HEK293 (cell line): ENCODE measurements around the gene MRGPRX3.

Experiments used
- CTCF ChIA-PET: fragments of 350-600 bp; formaldehyde crosslinking; extraction: SDS; loops from one replicate; lab custom pipeline; 2021; ENCODE audit warnings: antibody characterized with exemption; lab: Yijun Ruan, JAX
- POLR2A ChIA-PET: fragments of 300-600 bp; formaldehyde crosslinking; extraction: SDS; loops from one replicate; lab custom pipeline; 2020; ENCODE audit warnings: antibody characterized with exemption, inconsistent platforms; lab: Yijun Ruan, JAX
- H3K27ac ChIP-seq: fragments of 200-500 bp; sonication (Bioruptor generic); 2 replicates; pipeline ENCODE4 v1.5.1; 2014; ENCODE audit warnings: low read depth, low read length, control low read depth, inconsistent platforms; ENCODE audit errors: extremely low read depth
- H3K36me3 ChIP-seq, 2 experiments: fragments of 200-500 bp in 1 of 2; sonication (Bioruptor generic) in 1 of 2; 1 replicate in 1 of 2; 2 replicates in 1 of 2; pipeline ENCODE4 v1.5.1; 2014 to 2017; ENCODE audit warnings: inconsistent platforms in 2 of 2, low read length in 2 of 2; ENCODE audit not compliant: control insufficient read depth in 2 of 2, insufficient read depth in 1 of 2
- H3K4me1 ChIP-seq: fragments of 200-500 bp; sonication (Bioruptor generic); 2 replicates; pipeline ENCODE4 v1.5.1; 2014; ENCODE audit warnings: mild to moderate bottlenecking, low read length, inconsistent platforms; ENCODE audit not compliant: control insufficient read depth, insufficient read depth
- H3K4me3 ChIP-seq: 2 replicates; pipeline ENCODE4 v1.5.1; 2011; ENCODE audit warnings: low read depth, mild to moderate bottlenecking, control low read depth, low read length, moderate library complexity
- H3K9me3 ChIP-seq: fragments of 200-500 bp; sonication (Bioruptor generic); 2 replicates; pipeline ENCODE4 v1.5.1; 2014; ENCODE audit warnings: low read depth, low read length, inconsistent platforms; ENCODE audit not compliant: control insufficient read depth, insufficient read depth
- ATF2 ChIP-seq: fragments of 450-650 bp; formaldehyde crosslinking; IDR thresholded peaks from 2 replicates; pipeline ENCODE4 v1.5.1; 2016; ENCODE audit warnings: missing biosample characterization, missing genetic modification characterization, low read depth
- CTCF ChIP-seq: fragments of 450-650 bp; formaldehyde crosslinking; IDR thresholded peaks from 2 replicates; pipeline ENCODE4 v1.5.1; 2016; ENCODE audit warnings: missing biosample characterization, missing genetic modification characterization
- HOXA7 ChIP-seq: sonication (generic); formaldehyde crosslinking; IDR thresholded peaks from 2 replicates; pipeline ENCODE4 v1.8.1; 2022; ENCODE audit warnings: missing genetic modification reagents, borderline replicate concordance
- REPIN1 ChIP-seq: fragments of 450-650 bp; formaldehyde crosslinking; IDR thresholded peaks from 2 replicates; pipeline ENCODE4 v1.5.1; 2017; ENCODE audit warnings: missing biosample characterization, missing genetic modification characterization, low read depth
- SCRT1 ChIP-seq: fragments of 450-650 bp; formaldehyde crosslinking; IDR thresholded peaks from 2 replicates; pipeline ENCODE4 v1.5.1; 2016; ENCODE audit warnings: missing biosample characterization, missing genetic modification characterization, borderline replicate concordance
- TCF7L2 ChIP-seq: IDR thresholded peaks from 2 replicates; pipeline ENCODE4 v1.6.1; 2011; ENCODE audit warnings: low read depth, mild to moderate bottlenecking, inconsistent platforms, low read length, moderate library complexity, borderline replicate concordance
- ZBTB20 ChIP-seq: fragments of 450-650 bp; formaldehyde crosslinking; IDR thresholded peaks from 2 replicates; pipeline ENCODE4 v1.5.1; 2016; ENCODE audit warnings: missing biosample characterization, missing genetic modification characterization
- ZBTB44 ChIP-seq: fragments of 450-650 bp; IDR thresholded peaks from 2 replicates; pipeline ENCODE4 v1.5.1; 2018; ENCODE audit warnings: missing biosample characterization, mild to moderate bottlenecking, missing genetic modification characterization
- ZNF138 ChIP-seq: fragments of 450-650 bp; formaldehyde crosslinking; IDR thresholded peaks from 2 replicates; pipeline ENCODE4 v1.5.1; 2016; ENCODE audit warnings: missing biosample characterization, missing genetic modification characterization, borderline replicate concordance
- ZNF354C ChIP-seq: fragments of 450-650 bp; formaldehyde crosslinking; IDR thresholded peaks from 2 replicates; pipeline ENCODE4 v1.5.1; 2016; ENCODE audit warnings: missing biosample characterization, missing genetic modification characterization, low read depth, borderline replicate concordance
- ZNF404 ChIP-seq: fragments of 450-650 bp; formaldehyde crosslinking; IDR thresholded peaks from 2 replicates; pipeline ENCODE4 v1.5.1; 2017; ENCODE audit warnings: missing biosample characterization, missing genetic modification characterization
- ZNF449 ChIP-seq: fragments of 450-650 bp; formaldehyde crosslinking; IDR thresholded peaks from 2 replicates; pipeline ENCODE4 v1.5.1; 2017; ENCODE audit warnings: missing biosample characterization, mild to moderate bottlenecking, missing genetic modification characterization, moderate library complexity
- ZNF488 ChIP-seq: fragments of 450-650 bp; formaldehyde crosslinking; IDR thresholded peaks from 2 replicates; pipeline ENCODE4 v1.5.1; 2016; ENCODE audit warnings: missing biosample characterization, missing genetic modification characterization
- ZNF513 ChIP-seq: fragments of 450-650 bp; IDR thresholded peaks from 2 replicates; pipeline ENCODE4 v1.5.1; 2018; ENCODE audit warnings: missing biosample characterization, missing genetic modification characterization
- ZNF654 ChIP-seq: fragments of 450-650 bp; formaldehyde crosslinking; IDR thresholded peaks from 2 replicates; pipeline ENCODE4 v1.5.1; 2016; ENCODE audit warnings: low read depth, missing biosample characterization, missing genetic modification characterization
- ZNF76 ChIP-seq: fragments of 450-650 bp; formaldehyde crosslinking; IDR thresholded peaks from 2 replicates; pipeline ENCODE4; 2016; ENCODE audit warnings: low read depth, missing biosample characterization, missing genetic modification characterization, borderline replicate concordance
- ZNF777 ChIP-seq: fragments of 450-650 bp; formaldehyde crosslinking; IDR thresholded peaks from 2 replicates; pipeline ENCODE4 v1.5.1; 2017; ENCODE audit warnings: missing biosample characterization, missing genetic modification characterization, borderline replicate concordance
- ZNF791 ChIP-seq: fragments of 450-650 bp; formaldehyde crosslinking; IDR thresholded peaks from 2 replicates; pipeline ENCODE4 v1.5.1; 2016; ENCODE audit warnings: missing biosample characterization, missing genetic modification characterization
- ZSCAN4 ChIP-seq: fragments of 450-650 bp; formaldehyde crosslinking; IDR thresholded peaks from 2 replicates; pipeline ENCODE4 v1.5.1; 2017; ENCODE audit warnings: missing biosample characterization, missing genetic modification characterization

The MRGPRX3 gene

GRCh38 chr11:18168372-18168771 is 36.0 kb downstream of the MRGPRX3 start:
- Histone ChIP-seq H3K36me3 (no peaks in the 10 kb centered on the region), H3K4me1 (no peaks in the 10 kb centered on the region), H3K4me3 (no peak overlapping the region), H3K27ac (no peak overlapping the region), H3K9me3 (no peaks in the 10 kb centered on the region)
- TF ChIP-seq ZNF138 (tag by site-specific recombination) (no peak), ATF2 (tag by site-specific recombination) (no peak), ZNF488 (no peak), ZNF777 (tag by site-specific recombination) (no peak), HOXA7 (no peak)
- POLR2A ChIA-PET, result no interaction called here
- CTCF ChIA-PET, result interaction anchor here (0.7 kb wide), 1 partner anchor 1299 kb away, joined by 3 read pairs; no protein-coding TSS in a partner anchor

- Histone ChIP-seq H3K27ac (no peak overlapping the region), H3K9me3 (no peaks in the 10 kb centered on the region), H3K4me1 (no peaks in the 10 kb centered on the region), H3K4me3 (no peak overlapping the region), H3K36me3 (no peaks in the 10 kb centered on the region)
- CTCF ChIA-PET, result interaction anchor here (0.7 to 2.0 kb wide), 9 partner anchors 9 to 532 kb away, joined by 3 to 11 read pairs (median 3); no protein-coding TSS in a partner anchor
- TF ChIP-seq CTCF (tag by site-specific recombination) (0 out of 2 replicates have a peak, but pooled peaks have one; percentile 26), TCF7L2 (no peak), ZNF654 (tag by site-specific recombination) (peak; percentile 29)
- POLR2A ChIA-PET, result no interaction called here
These were observed 39.1 kb downstream of the MRGPRX3 start for GRCh38 chr11:18171377-18172000.

GRCh38 chr11:18172666-18173065 is 40.3 kb downstream of the MRGPRX3 start, which contains the start of gene MRGPRX4:
Gene MRGPRX4 (plus strand): TSS chr11:18172837. CDS start chr11:18173257, 420 bp downstream.
- no peak within 1 kb of the TSS for H3K27ac ChIP-seq
- H3K9me3 ChIP-seq, result no peaks in the 10 kb centered on the region
- ChIA-PET POLR2A (no interaction called here), CTCF (interaction anchor here (1.0 kb wide), 1 partner anchor 18 kb away, joined by 4 read pairs; no protein-coding TSS in a partner anchor)
- no peak within 1 kb of the TSS for H3K4me3 ChIP-seq
- no peaks in the 10 kb centered on the region for H3K36me3 ChIP-seq
- H3K4me1 ChIP-seq, result no peaks in the 10 kb centered on the region
- TF ChIP-seq ZNF513 (tag by site-specific recombination) (no peak), REPIN1 (tag by site-specific recombination) (no peak), ZSCAN4 (tag by site-specific recombination) (no peak), ZNF404 (no peak), ZBTB44 (tag by site-specific recombination) (no peak), SCRT1 (tag by site-specific recombination) (no peak), ZNF76 (tag by site-specific recombination) (no peak), ZNF354C (no peak), ZNF791 (tag by site-specific recombination) (no peak), ZNF449 (no peak), ZBTB20 (tag by site-specific recombination) (no peak)
